GM20431 (cell line): ENCODE data around the gene HIC2.
"Not testable (repeated sequence)": the region's sequence is repeated elsewhere in the genome, so short reads cannot be mapped to it uniquely, and the experiment has no call there.

ENCODE experiments used
- in situ Hi-C: fragments of 300-500 bp; cut with MseI, MboI; formaldehyde crosslinking; loops from one replicate; pipeline ENCODE4 v1.15.0; 2020; ENCODE audit warnings: low sequenced_read_pairs; ENCODE audit not compliant: unreplicated experiment

Gene HIC2

DNA sequence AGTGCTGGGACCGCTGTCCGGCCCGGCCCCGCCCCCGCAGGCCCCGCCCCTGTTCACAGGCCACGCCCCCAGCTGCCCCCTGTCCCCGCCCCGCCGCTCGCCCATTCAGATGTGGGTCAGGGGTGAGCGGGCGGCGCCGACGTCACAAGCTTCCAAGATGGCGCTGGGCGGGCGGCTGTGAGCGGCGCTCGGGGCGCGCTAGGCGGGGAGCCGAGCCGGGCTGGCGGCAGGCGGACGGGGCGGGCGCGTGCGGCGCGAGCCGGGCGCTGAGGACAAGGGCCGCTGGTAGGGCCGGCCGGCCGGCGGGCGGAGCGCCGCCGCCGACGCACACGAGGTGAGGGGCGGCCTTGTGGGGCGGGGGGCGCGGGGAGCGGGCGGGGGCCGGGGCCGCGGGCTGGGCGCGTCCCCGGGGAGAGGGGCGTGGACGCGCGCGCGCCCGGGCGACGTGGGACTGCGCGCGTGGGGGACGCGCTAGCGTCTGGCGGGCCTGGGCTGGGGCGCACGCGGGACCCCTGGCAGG lies at the start of gene HIC2:
Gene HIC2, plus strand, starts transcription at position 145 of the 520 bp plus-strand sequence. CDS start 25,461 bp downstream, outside the sequence.
- in situ Hi-C loops: not testable (repeated sequence)

GRCh38 chr22:21368603-21369310 lies 48.4 kb upstream of the HIC2 start:
- in situ Hi-C loops: not testable (repeated sequence)

GRCh38 chr22:21375880-21376279 lies 41.3 kb upstream of the HIC2 start:
- in situ Hi-C loops: not testable (repeated sequence)

- in situ Hi-C loops: not testable (repeated sequence)
Measured at GRCh38 chr22:21383701-21384467, 33.3 kb upstream of the HIC2 start, which contains the start of gene RIMBP3B. TSS of gene RIMBP3B (plus strand) at chr22:21383751. CDS start at chr22:21383859, 108 bp downstream.

DNA sequence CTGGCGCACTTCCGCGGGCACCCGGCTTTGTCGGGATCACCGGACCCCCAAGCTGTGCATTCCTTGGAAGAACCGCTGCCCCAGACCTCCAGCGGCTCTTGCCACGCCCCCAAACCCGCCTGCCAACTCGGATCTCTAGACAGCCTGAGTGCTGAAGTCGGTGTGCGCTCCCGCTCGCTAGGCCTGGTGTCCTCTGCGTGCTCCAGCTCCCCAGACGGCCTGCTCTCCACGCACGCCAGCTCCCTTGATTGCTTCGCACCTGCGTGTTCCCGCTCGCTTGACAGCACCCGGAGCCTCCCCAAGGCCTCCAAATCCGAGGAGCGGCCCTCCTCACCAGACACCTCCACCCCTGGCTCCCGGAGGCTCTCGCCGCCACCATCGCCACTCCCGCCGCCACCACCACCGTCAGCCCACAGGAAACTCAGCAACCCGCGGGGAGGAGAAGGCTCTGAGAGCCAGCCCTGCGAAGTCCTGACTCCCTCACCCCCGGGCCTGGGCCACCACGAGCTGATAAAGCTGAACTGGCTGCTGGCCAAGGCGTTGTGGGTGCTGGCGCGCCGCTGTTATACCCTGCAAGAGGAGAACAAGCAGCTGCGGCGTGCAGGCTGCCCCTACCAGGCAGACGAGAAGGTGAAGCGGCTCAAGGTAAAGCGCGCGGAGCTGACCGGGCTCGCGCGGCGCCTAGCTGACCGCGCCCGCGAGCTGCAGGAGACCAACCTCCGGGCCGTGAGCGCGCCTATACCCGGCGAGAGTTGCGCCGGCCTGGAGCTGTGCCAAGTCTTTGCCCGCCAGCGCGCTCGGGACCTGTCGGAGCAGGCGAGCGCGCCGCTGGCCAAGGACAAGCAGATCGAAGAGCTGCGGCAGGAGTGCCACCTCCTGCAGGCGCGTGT lies 32.5 kb upstream of the HIC2 start:
- in situ Hi-C loops: not testable (repeated sequence)

DNA sequence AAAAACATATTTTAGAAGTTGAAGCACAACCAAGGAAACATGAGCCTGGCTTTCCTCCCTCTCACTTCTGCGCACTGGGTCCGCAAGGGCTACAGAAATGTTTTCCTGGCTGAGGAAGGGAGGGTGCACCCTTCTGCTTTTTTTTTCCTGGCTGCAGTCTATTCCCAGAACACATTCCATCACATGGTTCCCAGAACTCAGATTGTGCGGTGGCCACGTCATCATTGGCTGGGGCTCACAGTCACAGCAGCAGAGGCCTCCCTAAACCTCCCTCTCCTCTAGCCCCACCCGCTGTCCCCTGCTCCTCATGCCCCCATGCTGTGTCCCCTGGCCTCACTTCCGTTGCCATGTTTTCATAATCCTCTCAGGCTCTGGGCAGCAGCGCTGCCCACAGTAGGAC lies 27.7 kb upstream of the HIC2 start:
- in situ Hi-C loops: not testable (repeated sequence)

GRCh38 chr22:21390013-21390412 lies 27.2 kb upstream of the HIC2 start:
- in situ Hi-C loops: not testable (repeated sequence)

- in situ Hi-C loops: not testable (repeated sequence)
Measured at GRCh38 chr22:21394613-21395012, 22.6 kb upstream of the HIC2 start.

- in situ Hi-C loops: not testable (repeated sequence)
Measured at GRCh38 chr22:21401197-21401969, 15.8 kb upstream of the HIC2 start.

DNA sequence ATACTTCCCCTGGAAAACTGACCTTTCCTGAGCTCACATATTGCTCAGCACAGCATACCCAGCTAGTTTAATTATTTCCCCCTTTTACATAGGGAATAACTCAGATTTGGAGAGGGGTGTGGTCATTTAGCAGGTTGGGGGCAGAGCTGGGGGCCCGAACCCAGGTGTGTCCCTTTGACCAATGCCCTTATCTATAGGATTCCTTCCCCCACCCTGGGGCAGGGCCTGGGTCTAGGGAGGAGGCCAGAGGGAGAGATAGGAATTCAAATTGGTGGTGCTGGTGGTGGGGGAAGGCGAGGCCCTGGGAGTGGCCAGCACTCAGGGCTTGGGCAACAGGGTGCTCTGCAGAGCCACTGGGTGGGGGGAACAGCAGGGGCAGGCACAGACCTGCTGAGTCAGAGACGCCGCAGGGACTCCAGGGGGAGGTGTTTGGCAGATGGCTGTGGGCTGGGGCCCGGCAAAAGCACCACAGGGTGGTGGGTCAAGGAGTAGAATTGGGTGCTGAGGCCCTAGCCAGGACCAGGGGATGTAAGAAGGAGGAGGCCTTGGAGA lies 14.3 kb upstream of the HIC2 start:
- in situ Hi-C loops: not testable (repeated sequence)

DNA sequence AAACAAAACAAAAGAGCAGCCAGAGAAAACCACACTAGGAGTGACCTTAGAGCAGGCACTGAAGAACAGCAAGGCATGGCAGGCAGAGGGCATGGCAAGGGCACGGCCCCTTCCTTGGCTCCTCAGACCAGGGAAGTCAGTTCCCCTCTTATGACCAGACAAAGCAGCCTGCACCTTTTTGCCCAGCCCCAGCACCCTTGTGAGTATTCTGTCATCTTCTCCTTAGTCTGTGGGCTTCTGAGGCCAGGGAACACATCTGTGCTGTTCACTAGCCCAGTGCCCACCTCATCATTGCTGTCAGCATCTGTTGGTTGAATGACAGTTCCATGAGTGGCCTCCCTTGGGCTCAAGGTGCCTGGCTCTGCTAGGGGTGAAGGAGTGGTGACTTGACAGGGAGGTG lies 10.0 kb upstream of the HIC2 start:
- in situ Hi-C loops: not testable (repeated sequence)

GRCh38 chr22:21407792-21408191 lies 9.4 kb upstream of the HIC2 start:
- in situ Hi-C loops: not testable (repeated sequence)

DNA sequence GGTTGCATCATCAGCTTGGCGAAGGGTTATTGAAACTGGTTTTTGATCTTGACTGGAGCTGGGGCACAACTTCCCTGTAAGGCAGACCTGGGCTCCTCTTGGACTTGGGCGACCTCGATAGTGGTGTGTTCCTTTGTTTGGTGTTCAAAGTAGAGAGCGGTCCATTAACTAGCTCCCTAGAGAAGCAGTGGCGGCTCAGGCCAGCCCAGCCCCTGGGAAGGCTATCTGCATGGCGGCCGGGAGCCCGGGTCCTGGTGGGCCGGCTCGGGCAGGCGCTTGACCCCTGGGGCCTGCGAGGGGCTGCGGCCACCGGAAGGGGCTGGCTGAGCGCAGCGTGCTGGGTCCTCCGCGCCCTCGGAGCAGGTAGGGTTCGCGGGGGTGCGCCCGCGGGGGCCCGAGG lies 796 bp upstream of the HIC2 start:
- in situ Hi-C loops: not testable (repeated sequence)

- in situ Hi-C loops: not testable (repeated sequence)
Measured at GRCh38 chr22:21417853-21418252, 682 bp downstream of the HIC2 start.

DNA sequence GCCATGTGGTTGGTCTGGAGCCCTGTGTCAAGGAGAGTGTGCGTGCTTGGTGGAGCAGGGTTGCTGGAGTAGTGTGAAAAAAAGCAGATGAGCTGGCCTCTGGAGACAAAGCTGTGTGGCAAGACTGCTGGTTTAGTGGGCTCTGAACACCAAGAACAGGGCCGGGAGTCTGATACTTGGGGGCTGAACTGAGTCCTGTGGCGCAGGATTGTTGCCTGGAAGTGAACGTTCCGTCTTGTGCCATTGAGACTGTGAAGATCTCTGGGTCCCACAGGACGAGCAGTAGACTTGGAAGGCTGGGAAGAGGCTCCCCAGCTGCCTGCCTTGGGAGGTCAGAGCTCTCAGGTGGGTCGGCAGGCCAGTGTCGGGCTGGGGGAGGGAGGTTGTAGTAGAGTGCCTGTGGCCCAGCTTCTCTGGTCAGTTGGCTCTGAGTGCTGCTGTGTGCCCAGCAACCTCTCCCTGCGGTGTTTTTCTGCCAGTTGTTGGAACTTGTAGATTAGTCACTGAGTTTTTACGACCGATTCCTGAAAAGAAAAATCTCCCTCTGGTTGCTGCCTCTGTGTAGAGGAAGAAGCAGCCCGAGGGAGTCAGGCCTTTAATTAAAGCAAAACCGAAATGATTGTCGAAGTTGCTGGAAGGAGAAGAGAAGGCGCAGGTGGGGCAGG lies 1.9 kb downstream of the HIC2 start:
- in situ Hi-C loops: not testable (repeated sequence)

- in situ Hi-C loops: not testable (repeated sequence)
Measured at GRCh38 chr22:21420180-21420763, 3.1 kb downstream of the HIC2 start.

DNA sequence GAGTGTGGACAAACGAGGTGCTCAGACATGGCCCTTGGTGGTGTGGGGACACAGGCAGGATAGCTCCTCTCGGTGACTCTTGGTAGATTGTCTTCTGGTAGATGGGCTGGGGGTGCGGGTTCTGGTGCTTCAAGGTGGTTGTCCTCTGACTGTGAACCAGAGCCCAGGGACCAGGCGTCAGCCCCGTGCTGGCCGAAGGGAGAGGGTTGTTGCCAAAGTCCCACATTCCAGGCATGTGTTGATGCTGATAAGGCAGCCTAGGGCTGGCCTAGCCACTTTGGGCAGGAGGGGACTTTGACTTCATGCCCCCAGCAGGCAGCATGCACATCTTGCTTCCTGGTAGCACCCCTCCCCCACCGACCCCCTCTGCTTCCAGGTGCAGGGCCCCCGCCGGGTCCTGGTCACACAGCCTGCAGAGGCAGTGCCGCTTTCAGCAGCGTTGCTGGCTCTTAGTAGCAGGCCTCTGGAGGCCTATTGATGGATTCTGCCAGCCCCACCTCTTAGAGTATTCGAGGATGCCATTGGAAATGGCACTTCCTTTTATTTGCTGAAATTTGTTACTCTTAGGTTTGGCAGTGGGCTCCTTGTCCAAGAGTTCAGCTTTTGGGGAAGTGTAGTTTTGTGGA lies 7.0 kb downstream of the HIC2 start:
- in situ Hi-C loops: not testable (repeated sequence)
